Activated CD8-positive, alpha-beta memory T cell treated with anti-CD3 and anti-CD28 coated beads, Interleukin-2, amount 50 U/mL, for 24 hours (primary cell): ENCODE results near the gene KLC1.
"Not testable (repeated sequence)": the region's sequence is repeated elsewhere in the genome, so short reads cannot be mapped to it uniquely, and the experiment has no call there.

Experiments used
- DNase-seq: peaks from one replicate; pipeline ENCODE4 v3.0.0-alpha.2; 2020; ENCODE audit errors: extremely low read depth

The KLC1 gene

DNA sequence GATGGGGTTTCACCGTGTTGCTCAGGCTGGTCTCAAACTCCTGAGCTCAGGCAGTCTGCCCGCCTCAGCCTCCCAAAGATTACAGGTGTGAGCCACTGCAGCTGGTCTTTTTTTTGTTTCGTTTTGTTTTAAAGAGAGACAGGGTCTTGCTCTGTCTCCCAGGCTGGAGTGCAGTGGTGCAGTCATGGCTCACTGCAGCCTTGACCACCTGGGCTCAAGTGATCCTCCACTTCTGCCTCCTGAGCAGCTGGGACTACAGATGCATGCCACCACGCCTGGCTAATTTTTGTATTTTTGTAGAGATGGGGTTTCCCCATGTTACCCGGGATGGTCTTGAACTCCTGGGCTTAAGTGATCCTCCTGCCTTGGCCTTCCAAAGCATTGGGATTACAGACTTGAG, 62.6 kb downstream of the KLC1 start:
- not testable (repeated sequence) for DNase-seq

DNA sequence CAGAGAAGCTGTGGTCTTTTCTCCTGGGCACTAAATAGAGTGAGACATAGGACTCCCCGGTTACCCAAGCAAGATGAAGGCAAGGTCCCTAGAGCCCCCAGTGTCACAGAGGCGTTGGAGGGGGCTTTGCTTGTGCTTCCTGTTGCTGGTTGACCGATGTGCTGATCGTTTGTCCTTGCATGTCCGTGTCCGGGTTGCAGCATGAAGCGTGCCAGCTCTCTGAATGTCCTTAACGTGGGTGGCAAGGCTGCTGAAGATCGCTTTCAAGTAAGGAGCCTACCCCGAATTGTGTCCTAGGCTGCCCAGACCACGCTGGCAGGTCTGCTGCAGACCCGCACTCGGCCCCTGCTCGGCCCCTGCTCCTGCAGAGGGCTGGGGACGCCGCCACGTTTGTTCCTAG, 63.1 kb downstream of the KLC1 start:
- DNase-seq: no peak

DNA sequence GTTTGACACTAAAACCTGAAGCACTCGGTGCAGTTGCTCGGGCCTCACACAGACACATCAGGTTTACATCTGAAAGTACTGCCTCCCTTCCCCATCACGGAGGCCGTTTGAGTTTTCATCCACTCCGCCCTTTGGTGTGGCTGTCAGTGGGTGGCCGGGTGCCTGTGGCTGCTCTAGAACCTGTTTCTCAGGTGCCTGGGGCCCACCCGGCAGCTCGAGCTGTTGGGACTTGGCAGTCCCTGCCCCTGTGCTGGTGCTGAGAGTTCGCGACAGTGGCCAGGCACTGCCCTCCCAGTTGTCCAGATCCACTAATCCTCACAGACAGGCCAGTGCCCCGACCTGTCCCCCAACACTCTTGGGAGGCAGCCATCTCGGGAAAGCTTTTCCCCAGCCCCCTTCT, 63.9 kb downstream of the KLC1 start:
- DNase-seq: no peak

DNA sequence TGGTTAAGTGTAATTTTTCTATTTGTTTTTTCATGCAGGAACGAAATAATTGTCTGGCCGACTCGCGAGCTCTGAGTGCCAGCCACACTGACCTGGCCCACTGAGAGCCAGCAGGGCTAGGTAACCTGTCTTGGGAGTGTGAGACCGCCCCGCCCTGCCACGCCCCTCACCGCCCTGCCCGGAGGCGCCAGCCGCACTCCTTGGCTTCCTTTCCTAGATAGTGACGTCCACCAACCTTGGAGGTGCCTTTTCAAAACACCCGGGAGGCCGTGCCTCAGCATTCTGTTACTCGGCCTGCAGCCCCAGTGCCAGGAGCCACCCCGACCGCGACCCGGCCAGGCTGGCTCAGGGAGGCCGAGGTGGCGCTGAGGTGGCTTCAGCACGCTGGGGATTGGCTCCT, 64.5 kb downstream of the KLC1 start:
- no peak for DNase-seq

DNA sequence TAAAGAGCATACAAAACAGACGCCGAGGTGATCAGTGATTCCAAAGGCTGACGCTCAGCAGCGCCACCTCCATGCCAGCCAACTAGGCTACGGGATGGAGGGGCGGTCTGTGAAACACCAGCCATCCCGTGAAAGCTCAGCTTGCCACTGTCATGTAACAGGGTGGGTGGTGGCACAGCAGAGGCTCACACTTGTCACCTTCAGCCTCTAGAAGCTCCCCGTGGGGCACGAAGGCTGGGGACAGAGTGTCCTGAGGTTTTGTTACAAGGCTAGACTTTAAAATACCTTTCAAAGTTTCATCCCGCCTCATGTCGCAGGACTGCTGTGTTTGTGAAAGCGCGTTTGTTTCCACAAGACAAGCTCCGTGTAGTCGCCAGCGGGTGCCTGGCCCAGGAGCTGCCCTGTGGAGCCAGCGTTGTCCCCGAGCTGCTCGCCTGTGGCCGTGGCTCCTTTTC, 65.6 kb downstream of the KLC1 start:
- no peak for DNase-seq

DNA sequence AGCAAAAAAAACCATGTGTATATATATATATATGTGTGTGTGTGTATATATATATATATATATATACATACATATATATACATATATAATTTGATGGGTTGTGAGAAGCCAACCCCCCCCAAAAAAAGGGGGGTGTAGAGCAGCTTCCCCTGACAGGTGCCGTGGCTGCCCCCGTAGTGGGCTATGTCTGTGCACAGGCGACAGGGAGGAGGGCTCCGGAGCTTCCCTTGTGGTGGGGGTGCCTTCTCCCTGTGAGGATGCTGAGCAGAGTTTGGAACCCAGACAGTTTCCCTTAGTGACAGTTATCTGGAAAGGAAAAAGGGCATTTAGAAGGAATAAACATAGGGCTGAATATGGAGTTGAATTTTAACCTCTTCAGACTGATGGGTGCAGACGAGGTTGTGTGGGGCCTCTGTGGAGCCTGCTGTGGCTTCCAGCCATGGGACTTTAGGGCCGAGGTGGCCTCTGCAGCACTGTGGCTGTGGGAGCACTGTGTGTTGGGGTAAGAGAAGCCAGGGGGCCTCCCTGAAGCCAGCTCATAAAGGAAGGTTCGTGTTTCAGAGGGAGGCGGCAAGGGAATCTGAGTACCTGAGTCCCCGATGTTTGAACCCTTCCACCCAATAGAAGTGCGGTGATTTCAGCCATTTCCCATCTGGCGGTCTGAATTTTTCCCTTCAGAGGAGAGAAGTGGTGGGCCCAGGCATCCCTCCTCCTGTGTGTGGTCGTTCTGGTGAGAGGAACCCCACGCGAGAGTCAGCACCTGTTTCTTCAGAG, 66.5 kb downstream of the KLC1 start:
- DNase-seq: no peak

DNA sequence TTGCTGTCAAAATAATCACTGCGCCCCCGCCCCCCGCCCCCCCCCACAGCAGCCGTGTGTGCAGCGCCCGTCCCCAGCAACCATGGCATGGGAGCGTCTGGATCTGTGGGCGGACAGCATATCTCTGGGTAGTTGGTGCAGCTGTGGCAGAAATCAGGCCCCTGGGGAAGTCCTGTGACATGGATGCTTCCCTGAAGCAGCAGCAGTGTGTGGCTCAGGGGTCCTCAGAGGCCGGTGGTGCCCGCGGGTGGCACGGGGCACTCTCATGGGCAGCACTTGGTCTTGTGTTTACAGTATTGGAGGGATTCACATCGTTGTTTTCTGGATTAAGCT, 67.0 kb downstream of the KLC1 start:
- no peak for DNase-seq

DNA sequence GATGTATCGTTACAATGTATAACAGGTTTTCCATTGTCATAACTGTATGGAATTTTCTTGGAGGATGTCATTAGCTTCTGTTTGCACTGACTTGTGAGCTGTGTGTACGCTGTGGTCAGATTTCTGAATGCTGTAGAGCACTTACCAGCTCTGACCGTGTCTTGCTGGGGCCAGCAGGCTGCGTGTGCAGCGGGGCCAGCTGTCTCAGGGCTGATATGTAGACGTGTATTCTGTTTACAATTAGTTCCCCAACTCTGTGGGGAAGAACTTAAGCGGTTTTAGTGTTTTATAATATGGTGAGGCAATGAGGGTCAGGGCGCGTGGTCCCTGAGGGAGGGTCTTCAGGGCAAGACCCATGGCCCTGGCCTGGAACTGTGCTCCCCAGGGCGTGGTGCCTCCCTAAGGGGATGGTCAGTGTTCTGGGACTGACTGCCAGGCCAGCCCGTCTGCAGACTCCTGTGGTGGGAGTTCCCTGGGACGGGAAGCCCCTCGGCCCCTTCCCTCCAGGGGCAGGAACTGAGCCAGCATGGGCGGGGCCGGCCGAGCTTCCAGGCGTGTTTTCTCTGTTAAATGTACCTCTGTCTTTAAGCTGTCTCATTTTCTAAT, 67.6 kb downstream of the KLC1 start:
- DNase-seq: no peak

DNA sequence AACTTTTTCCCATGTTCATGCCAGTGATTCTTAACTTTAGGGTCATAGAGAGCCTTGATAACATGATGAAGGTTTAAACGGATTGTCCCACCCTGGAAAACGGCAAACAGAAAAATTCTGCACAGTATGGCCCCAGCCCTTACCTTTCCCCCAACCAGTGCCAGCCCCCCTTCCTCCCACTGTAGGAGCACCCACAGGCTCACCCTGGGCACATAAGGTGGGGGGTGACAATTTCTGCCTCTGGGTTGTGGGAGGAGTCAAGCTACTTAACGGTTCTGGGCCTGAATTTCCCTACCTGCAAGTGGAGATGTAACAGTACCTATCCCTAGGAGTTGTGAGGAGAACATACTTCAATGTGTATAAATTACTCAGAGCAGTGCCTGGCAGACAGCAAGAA, 68.2 kb downstream of the KLC1 start:
- no peak for DNase-seq

DNA sequence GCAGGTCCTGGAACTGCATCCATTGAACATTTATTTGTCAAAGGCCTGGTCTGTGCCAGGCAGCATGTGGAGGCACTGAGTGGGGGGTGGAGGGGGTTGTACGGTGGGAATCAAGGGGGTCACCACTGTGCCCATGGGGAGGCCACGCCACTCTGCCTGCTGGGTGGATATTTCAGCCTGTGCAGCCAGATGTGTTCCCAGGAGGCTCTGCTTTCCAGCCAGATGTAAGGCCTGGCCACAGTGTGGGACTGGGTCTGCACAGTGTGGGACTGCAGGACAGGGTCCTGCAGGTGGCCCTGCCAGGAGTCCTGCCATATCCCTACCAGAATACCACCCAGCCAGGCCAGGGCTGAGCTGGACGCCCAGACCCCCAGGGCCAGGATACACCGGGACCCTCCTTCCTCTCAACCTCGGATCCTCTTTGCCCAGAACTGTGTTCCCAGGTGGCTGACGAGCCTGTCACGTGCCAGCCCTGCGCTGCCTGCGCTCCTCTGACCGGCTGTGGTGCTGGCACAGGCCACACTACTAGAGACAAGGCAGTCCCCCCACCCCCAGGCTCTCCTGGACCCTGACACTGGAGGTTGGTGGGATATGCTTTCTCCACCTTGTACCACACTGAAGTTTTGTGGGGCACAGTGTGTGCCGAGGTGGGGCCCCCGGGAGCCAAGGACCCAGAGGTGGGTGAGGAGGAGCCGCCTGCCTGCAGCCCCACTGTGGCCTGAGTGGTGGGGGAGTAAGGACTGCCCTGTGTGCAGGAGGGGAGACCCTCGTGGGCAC, 68.8 kb downstream of the KLC1 start:
- no peak for DNase-seq

DNA sequence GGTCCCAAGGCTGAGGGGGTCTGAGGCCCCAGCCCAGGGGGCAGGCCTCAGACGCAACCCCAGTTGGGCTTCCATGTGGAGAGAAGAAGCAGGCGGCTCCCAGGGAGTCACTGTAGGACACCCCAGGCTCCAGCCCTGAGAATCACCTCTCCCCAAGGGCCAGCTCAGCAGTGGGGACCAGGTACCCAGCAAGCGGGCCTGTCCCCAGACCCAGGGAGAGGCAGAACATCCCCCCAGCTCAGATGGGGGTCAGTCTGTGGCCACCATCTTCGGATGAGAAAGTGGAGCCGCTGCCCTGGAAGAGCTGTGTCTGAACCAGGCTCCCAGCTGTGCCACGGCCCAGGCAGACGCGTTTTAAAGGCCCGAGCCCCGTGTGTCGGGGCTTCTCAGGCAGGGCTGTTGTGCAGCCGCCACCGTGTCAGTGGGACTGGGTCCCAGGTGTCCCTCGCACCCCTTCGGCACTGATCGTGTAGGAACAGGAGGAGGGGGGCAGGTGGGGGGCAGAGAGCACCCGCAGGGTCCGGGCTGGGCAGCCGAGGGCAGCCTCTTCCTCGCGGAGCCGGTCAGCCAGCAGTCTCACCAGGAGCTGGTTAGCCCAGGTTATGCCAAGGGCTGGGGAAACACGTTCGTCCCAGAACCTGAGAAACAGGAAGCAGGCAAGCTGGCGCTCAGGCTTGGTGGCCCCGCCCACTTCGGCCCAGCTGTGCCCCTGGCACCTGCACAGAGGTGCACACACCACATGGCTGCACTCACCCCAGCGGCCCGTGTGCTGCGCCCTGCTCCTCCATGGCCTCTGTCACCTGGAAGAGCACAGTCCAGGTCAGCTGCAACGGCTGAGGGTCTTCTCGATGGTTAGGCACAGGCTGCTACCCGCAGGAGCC, 69.6 kb downstream of the KLC1 start:
- DNase-seq: no peak

DNA sequence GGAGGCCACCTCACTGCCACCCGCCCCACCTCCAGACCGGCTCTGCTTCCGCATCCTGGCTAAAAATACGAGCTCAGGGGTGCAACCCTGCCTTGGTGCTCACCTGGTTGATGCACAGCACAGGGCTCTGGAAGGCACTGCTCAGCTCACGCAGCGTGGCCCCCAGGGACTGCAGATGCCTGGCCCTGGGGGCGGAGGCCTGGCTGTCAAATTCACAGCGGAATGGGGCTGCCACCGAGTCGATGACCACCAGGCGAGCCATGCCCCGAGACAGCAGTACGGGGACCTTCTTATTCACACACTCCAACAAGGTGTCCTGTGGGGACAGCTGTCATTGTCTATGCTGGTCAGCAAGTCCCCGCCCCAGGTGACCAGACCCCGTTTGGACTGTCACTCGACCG, 70.2 kb downstream of the KLC1 start:
- DNase-seq: no peak

DNA sequence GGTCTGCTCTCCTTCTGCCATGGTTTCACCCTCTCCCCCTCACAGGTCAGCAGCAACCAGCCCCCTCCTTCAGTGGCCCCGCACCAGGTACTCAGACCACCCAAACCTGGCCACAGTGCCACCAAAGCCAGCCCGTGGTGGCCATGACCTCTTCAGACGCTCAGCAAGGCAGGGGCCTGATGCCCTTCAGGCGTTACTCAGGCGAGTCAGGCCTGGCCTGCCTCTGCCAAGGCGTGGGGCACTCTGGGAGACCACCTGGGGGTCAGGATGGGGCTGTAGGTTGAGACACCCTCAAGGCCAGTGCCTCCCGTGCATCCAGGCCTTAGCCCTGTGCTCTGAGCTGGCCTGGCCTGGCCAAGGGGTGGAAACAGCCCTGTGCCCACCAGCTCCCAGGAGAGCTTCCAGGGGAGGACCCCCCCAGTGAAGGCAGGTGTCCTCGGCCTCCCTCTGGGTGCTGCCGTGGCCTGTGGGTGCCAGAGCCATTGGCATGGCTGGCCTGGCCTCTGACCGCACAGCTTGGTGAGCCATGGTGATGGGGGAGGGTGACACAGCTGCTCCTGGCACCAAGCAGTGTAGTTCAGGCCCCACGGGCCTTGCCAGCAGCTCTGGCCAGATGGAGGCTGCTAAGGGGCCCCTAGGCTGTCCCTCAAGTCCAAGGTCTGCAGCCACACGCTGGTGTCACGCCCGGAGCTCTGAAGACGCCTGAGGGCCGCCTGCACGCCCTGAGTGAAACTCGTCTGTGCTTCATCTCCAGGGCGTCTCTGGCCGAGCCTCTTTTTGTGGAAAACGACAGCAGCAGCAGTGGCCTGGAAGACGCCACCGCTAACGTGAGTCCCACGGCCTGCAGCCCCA, 71.1 kb downstream of the KLC1 start:
- no peak for DNase-seq

DNA sequence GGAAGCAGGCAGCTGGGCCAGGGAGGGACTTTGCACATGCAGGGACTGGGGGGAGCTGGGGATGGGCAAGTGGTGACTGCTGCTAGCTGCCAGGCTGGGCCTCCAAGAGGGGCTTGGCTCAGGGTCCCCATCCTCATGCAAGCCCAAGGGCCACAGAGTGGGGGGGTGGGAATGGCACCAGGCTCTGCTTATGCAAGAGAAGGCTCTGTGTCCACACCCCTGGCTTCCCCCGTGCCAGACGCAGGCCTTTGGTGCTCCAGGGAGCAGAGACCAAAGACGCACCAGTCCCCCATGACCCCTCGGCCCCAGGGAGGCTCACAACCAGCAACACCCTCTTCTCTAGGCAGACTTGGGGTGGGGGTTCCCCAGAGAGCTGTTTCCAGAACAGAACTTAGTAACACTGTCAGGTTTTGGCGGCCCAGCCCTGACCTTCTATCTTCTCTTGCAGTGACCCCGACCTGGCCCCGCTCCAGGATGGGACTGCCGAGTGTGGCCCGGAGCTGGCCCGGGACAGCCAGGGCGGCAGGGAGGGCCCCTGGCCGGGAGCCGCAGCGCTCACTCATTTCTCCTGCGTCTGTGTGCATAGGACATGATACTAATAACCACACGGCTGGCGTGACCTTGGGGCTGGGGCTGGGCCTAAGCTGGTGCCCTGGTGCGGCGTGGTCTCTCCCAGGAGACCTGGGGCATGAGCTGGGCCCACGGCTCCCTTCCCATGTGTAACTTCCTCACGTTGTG, 71.9 kb downstream of the KLC1 start:
- no peak for DNase-seq

DNA sequence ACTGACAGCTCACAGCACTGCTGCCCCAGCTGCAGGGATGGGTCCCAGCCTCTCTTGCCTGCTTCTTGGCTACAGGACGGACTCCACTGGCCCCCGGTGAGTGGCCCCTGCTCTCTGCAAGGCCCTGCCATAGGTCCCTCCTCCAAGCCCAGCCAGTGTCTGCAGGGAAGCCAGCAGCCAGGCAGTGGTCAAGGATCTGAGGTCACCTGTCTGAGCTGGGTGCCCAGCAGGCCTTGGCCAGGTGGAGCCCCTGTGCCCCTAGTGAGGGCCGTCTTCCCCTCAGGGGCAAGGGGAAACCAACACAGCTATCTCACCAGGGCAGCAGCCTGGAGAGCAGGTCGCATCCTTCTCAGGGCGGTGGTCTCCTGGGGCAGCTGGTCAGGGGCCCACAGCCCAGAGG, 73.1 kb downstream of the KLC1 start:
- DNase-seq: no peak

DNA sequence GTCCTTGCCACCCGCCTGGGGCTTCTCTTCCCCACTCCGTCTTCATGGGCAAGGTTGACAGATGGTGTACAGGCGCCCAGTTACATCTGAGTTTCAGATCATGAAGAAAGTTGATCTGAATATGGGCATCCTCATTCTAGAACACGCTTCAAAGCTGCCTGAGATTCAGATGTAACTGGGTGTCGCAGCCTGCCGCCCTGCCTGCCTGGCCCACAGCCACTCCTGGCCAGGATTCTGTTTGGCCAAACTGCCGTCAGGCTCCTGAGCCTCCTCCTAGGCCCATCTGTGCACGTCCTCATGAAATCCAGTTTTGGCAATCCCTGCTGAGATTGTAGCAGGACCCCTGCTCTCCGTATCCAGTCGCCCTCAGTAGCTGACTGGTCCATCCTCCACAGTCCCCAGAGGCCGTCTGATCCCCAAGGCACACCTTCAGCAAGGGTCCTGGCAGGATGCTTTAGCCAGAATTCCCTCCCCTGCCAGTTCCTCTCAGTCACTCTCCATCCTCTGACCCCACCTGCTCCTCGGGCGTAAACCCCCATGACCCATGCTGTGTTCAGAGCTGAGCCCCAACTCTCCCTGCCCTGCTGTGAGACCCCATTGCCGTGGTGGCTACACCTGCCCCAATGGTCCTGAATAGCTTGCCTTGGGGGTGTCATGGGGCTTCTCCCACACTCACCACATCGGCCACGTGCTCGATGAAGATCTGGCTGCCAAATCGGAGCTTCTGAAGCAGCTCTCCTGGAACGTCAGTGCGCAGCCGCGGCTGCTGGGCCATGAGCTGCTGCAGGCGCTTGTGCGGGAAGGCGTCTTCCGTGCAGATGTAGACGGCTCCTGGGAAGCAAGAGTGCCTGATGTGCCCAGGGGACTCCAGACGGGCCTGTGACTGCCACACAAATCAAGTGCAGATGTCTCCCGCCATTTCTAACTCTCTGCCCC, 73.8 kb downstream of the KLC1 start:
- DNase-seq: no peak

DNA sequence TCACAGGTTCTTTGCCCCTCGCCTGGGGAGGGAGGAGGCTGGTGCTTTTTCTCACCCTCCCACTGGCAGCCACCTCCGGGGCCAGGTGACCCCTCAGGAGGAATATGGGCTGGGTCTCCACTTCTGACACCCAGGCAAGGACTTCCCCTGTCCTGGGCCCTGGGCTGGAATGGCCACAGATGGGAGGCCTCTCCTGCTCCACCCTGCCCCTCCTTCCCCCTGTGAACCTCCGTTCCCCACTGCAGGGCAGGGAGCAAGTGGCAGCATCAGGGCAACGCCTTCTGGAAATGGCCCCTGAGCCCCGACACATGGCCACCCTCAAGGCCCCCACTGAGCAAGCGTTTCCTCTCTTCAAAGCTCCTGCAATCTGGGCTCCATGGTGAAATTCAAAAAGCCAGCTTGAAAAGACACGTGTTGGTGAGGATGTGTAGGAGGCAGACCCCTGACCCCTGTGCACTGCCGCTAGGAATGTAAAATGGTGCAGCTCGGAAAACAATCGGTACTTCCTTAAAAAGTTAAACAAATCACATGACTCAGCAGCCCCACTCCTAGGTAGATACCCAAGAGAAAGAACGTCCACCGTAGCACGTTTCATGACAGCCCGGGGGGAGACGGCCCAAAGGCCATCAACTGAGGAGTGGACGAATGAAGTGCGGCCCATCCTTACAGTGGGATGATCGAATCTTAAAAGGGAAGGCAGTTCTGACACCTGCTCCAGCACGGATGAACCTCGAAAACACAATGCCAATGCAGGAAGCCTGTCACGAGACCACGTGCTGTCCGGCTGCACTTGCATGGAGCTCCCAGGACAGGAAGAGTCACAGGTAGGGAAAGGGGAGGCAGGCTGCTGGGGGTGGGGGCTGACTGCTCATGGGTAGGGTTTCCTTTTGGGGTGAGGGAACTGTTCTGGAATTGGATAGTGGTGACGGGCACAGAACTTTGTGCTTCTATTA, 74.7 kb downstream of the KLC1 start:
- no peak for DNase-seq

DNA sequence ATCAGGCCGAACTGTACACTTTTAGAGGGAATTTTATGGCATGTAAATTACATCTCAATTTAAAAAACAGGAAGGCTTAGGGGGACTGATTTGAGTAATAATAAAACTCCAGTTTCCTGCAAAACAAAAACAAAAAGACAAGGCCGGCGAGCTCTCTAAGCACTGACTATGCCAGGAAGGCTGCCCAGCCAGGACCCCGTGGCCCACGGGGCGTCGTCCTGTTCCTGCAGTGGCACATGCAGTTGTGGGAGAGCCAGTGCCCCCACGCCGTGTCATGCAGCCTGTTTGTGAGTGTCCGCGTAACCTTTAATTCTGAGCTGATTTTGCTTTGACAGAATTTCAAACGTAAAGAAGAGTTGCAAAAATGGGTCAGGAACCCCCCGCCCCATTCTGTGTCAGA, 75.7 kb downstream of the KLC1 start:
- no peak for DNase-seq
